Measurements from ENCODE around the gene RGMA.

The RGMA gene

DNA sequence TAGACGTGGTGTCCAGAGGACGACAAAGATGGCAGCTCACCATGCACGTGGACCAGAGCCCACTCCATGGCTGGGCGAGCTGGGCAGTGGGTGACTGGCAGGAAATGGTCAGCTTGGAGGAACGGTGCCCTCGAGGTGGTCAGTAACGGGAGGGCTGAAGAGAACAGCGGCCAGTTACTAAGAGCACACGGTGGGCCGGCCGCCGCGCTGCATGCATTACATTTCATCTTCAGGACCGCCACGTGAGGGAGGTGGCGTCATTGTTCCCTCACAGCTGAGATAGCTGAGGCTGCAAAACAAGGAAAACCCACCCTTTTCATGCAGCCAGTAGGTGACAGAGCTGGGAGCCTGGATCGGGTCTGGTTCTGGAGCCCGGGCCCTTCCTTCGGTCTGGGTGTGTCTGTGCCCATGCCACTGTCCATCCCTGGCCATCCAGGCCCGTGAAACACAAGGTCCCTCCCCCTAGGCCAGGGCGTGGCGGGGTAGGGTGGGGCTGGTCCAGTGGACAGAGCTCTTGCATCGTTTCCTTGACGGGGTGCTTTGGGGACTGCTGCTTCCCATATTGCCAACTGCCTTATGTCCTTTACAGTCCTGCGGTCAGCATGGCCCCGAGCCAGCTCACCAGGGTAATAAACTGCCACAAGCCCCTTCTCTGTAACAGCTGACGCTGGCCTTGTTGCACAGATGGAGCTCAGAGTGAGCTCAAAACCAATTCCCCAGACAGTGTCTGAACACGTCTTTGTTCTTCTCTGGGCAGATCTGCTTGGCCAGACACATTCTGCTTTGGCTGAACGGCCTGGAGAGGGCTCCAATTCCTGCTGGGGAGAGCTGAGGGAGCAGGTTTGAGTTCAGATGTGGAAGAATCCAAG lies 51.8 kb downstream of the RGMA start:
- in situ Hi-C loops (cut with MboI; ENCODE audit: low sequenced_read_pairs), result loop anchor here (10.0 kb wide), 1 partner anchor 1088 kb away; no protein-coding TSS in a partner anchor

DNA sequence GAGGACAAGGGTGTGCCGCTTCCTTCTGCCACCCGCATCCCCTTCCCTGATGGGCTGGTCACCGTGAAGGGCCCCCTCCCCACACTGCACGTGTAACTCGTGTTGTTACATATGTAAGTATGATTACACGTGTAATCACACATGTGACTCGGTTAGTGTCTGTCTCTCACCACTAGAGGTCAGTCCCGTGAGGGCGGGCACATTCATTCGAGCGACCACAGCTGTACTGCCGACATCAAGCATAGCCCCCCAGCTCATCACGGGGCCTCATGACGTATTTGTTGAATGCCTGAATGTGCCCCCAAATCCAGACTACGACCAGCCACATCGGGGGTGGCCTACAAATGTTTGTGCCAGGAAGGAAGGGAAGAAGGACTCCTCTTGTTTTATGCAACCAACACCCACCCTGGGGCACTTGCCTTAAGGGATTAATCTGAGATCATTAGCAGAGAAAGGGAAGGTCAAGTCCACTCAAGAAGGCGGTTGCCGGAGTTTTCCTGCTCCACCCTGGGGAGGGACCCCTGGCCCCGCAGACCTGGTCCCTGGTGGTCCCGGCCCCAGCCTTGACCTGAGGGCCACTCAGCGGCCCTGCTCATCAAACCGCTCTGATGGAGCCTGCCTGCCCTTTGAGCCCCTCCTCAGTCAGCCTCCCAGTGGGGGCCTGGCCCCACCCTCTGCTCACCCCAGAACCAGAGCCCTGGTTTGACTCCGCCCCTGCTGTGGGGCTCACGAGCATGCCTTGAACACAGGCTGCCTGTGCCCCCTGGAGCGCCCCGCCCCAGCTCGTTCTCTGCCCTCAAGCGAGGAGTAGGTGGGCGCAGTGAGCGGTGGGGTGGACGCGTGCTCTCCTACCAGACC lies 52.8 kb downstream of the RGMA start:
- in situ Hi-C loops (cut with MboI; ENCODE audit: low sequenced_read_pairs), result loop anchor here (10.0 kb wide), 1 partner anchor 1089 kb away; no protein-coding TSS in a partner anchor

- in situ Hi-C loops (cut with MboI; ENCODE audit: low sequenced_read_pairs), result loop anchor here (10.0 kb wide), 1 partner anchor 1089 kb away; no protein-coding TSS in a partner anchor
Measured at GRCh38 chr15:93035092-93035915, 53.7 kb downstream of the RGMA start.

- in situ Hi-C loops (cut with MboI; ENCODE audit: low sequenced_read_pairs), result loop anchor here (10.0 kb wide), 1 partner anchor 1090 kb away; no protein-coding TSS in a partner anchor
Measured at GRCh38 chr15:93034512-93034911, 54.5 kb downstream of the RGMA start.

- in situ Hi-C loops (cut with MboI; ENCODE audit: low sequenced_read_pairs), result loop anchor here (10.0 kb wide), 1 partner anchor 1091 kb away; no protein-coding TSS in a partner anchor
Measured at GRCh38 chr15:93033434-93034045, 55.5 kb downstream of the RGMA start.

DNA sequence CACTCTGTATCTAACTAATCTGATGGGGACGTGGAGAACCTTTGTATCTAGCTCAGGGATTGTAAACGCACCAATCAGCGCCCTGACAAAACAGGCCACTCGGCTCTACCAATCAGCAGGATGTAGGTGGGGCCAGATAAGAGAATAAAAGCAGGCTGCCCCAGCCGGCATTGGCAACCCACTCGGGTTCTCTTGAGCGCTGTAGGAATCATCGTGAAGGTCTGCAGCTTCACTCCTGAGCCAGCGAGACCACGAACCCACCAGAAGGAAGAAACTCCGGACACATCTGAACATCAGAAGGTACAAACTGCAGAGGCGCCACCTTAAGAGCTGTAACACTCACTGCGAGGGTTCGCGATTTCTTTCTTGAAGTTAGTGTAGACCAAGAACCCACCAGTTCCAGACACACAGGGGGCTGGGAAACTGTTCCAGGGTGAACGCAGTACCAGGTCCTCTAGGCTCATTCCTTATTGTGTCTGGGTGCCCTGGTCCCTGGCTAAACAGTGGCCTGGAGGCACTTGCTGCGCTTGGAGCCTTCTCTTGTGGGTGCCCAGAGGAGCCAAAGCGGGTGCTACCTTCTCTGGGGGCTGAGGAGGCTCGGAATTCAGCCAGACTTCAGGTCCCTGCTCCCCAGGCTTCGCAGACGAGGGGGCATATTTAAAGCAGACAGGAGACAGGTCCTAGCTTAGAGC lies 56.4 kb downstream of the RGMA start:
- in situ Hi-C loops (cut with MboI; ENCODE audit: low sequenced_read_pairs), result loop anchor here (10.0 kb wide), 1 partner anchor 1092 kb away; no protein-coding TSS in a partner anchor

DNA sequence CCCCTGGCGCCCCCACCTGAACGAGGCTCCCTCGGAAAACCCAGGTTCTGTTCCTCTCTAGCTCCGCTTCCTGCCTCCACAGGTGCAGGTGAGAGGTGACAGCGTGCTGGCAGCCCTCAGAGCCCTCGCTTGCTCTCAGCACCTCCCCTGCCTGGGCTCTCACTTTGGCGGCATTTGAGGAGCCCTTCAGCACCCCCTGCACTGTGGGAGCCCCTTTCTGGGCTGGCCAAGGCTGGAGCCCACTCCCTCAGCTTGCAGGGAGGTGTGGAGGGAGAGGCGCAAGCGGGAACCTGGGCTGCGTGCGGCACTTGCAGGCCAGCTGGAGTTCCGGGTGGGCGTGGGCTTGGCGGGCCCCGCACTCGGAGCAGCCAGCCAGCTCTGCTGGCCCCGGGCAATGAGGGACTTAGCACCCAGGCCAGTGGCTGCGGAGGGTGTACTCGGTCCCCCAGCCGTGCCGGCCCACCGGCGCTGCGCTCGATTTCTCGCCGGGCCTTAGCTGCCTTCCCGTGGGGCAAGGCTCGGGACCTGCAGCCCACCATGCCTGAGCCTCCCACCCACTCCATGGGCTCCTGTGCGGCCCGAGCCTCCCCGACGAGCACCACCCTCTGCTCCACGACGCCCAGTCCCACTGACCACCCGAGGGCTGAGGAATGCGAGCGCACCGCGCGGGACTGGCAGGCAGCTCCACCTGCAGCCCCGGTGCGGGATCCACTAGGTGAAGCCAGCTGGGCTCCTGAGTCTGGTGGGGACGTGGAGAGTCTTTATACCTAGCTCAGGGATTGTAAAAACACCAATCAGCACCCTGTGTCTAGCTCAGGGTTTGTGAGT lies 57.2 kb downstream of the RGMA start:
- in situ Hi-C loops (cut with MboI; ENCODE audit: low sequenced_read_pairs), result loop anchor here (10.0 kb wide), 1 partner anchor 1093 kb away; no protein-coding TSS in a partner anchor

DNA sequence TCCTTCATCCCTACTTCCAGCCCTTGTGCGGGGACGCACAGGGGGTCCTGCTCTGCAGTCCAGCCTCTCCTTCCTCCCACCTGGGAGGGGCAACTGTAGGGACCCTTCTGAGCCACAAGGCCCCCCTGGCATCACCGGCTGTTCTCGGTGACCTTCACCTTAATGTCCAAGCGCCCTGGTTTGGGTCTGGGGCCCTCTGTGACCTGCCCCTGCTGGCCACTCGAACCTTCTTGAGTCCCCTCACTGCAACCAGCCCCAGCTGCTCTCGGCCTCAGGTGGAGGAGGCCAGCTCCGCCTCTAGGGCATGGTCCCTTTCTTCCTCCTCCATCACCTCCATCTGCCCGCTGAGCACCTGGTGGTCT lies 57.9 kb downstream of the RGMA start:
- in situ Hi-C loops (cut with MboI; ENCODE audit: low sequenced_read_pairs), result loop anchor here (10.0 kb wide), 1 partner anchor 1094 kb away; no protein-coding TSS in a partner anchor

- in situ Hi-C loops (cut with MboI; ENCODE audit: low sequenced_read_pairs), result loop anchor here (10.0 kb wide), 1 partner anchor 1094 kb away; no protein-coding TSS in a partner anchor
Measured at GRCh38 chr15:93030430-93031102, 58.4 kb downstream of the RGMA start.

DNA sequence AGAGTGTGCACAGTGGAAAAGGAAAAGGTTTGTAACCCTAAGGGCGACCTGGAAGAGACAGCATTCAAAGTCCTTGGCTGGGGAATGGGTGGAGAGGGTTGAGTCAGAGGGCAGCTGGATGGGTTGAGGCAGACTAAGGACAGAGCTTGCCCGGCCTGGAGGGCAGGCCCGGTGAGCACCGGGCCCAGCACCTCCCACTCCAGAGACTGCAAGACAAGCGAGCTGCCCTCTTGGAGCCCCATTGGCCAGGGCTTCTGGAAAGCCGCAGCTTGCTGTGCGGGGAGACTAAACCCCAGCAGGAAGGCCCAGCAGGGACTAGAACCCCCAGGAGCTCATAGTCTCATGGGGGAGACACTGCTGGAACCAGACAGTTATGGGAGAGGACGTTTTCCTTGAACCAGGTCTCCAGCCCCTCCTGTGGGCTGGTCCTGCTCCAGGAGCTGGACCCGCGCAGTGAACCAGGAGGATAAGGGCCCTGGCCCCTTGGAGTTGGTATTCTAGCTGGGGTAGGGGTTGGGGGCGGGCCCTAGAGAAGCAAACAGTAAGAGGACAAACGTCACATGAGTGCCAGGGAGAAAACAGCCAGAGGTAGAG lies 59.1 kb downstream of the RGMA start:
- in situ Hi-C loops (cut with MboI; ENCODE audit: low sequenced_read_pairs), result loop anchor here (10.0 kb wide), 1 partner anchor 1095 kb away; no protein-coding TSS in a partner anchor

GRCh38 chr15:93029214-93029835 lies 59.7 kb downstream of the RGMA start:
- in situ Hi-C loops (cut with MboI; ENCODE audit: low sequenced_read_pairs), result no loop called here

GRCh38 chr15:93028632-93029213 lies 60.3 kb downstream of the RGMA start:
- in situ Hi-C loops (cut with MboI; ENCODE audit: low sequenced_read_pairs), result no loop called here

DNA sequence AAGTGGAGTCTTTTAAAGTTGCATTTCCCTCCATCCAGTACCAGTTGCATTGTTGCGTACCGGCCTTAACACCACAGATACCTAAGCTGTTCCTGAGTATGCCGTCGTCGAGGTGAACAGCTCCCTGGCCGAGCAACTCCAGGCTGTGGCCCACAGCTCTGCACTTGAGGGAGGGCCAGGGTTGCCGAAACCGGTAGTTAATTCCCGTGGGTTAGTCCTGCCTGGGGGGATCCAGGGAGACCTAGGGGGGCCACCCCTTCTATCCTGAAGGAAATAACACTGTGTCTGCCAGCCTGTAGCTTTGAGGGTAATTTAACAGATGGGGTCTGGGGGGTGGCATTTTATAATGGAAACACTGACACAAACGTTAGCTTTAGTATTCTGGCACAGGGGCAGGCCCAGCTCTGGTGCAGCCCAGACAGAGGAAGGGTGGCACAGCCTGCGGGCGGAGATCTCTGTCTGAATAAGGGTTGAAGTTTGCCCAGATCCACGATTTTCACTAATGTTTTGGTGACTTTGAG lies 60.8 kb downstream of the RGMA start:
- in situ Hi-C loops (cut with MboI; ENCODE audit: low sequenced_read_pairs), result no loop called here

DNA sequence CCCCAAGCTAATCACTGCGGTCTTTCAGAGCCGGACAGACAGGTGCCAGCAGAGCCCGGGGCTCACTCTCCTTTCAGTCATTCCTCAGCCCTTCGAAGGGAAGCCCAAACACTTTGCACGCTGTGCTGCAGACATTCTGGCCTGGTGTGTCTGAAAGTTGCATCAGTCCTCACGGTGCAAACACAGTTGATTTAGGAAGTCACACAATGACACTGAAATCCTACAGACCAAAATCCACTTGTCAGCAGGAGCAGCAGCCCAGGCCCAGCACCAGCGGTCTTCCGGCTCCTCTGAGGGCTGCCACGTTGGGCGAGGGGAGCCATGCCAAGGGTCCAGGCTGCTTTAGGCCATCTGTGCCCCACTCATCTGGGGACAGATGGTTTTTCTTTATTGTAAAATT lies 61.6 kb downstream of the RGMA start:
- in situ Hi-C loops (cut with MboI; ENCODE audit: low sequenced_read_pairs), result no loop called here

DNA sequence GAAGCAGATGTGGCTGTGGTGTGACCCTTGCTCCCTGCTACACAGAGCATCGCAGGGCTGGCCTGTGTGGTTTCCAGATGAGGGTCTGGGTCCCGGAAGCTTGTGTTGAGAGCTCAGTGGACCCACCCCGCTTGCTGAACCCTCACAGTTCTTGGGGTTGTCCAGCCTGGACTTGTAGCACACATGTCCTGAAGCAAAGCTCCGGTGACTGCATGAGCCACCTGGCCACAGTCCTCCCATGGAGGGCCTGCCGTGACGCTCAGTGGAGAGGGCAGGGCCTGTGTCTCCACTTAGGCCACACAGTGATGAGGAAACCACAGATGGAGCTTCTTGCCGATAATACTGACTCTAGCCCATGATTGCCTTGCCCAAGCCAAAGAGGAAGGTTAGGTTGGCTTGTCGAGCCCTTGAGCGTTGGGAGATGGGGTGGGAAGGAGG lies 62.6 kb downstream of the RGMA start:
- in situ Hi-C loops (cut with MboI; ENCODE audit: low sequenced_read_pairs), result no loop called here

DNA sequence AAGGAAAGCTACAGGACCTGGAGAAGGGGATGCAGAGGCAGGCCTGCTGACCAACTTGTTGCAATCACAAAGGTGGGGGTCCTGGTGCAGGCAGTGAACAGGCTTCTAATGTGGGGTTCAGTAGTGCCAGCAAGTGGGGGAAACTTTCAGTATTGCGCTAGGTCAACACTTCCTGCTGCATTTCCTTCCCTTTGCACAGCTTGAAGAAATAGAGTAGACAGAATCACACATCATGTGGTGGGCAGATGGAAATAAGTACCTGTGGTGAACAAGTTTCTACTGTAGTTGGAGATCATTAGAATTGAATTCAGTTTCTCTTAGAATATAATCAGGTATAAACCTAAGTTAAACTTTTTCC lies 63.4 kb downstream of the RGMA start:
- in situ Hi-C loops (cut with MboI; ENCODE audit: low sequenced_read_pairs), result no loop called here
